IPS DF 19.7 (cell line): ENCODE results near the gene PPP2R2B.
"Not testable (repeated sequence)": the region's sequence is repeated elsewhere in the genome, so short reads cannot be mapped to it uniquely, and the experiment has no call there.

Source experiments
- DNase-seq: peaks from one replicate; pipeline ENCODE4 v3.0.0-alpha.2; 2013; ENCODE audit warnings: low read depth, low spot score

Gene PPP2R2B

GRCh38 chr5:146745931-146746577 lies 132.5 kb downstream of the PPP2R2B start:
- no peak for DNase-seq

- DNase-seq: no peak
These were observed 134.3 kb downstream of the PPP2R2B start for GRCh38 chr5:146744068-146744745.

- DNase-seq: no peak
These were observed 143.5 kb downstream of the PPP2R2B start for GRCh38 chr5:146734936-146735577.

- no peak for DNase-seq
These were observed 145.6 kb downstream of the PPP2R2B start for GRCh38 chr5:146732962-146733361.

GRCh38 chr5:146731909-146732659 lies 146.5 kb downstream of the PPP2R2B start:
- peak; percentile 28 for DNase-seq

- not testable (repeated sequence) for DNase-seq
These were observed 149.8 kb downstream of the PPP2R2B start for GRCh38 chr5:146728746-146729145.

- no peak for DNase-seq
These were observed 151.7 kb downstream of the PPP2R2B start for GRCh38 chr5:146726891-146727290.

GRCh38 chr5:146726020-146726419 lies 152.5 kb downstream of the PPP2R2B start:
- no peak for DNase-seq

GRCh38 chr5:146725025-146725424 lies 153.5 kb downstream of the PPP2R2B start:
- no peak for DNase-seq

GRCh38 chr5:146722361-146722779 lies 156.2 kb downstream of the PPP2R2B start:
- no peak for DNase-seq

GRCh38 chr5:146721073-146721815 lies 157.3 kb downstream of the PPP2R2B start:
- no peak for DNase-seq

GRCh38 chr5:146720107-146720506 lies 158.4 kb downstream of the PPP2R2B start:
- no peak for DNase-seq

- DNase-seq: no peak
These were observed 159.4 kb downstream of the PPP2R2B start for GRCh38 chr5:146719179-146719578.

GRCh38 chr5:146718609-146719008 lies 159.9 kb downstream of the PPP2R2B start:
- DNase-seq: no peak

- no peak for DNase-seq
These were observed 160.6 kb downstream of the PPP2R2B start for GRCh38 chr5:146717951-146718350.

- no peak for DNase-seq
These were observed 161.9 kb downstream of the PPP2R2B start for GRCh38 chr5:146716636-146717035.

GRCh38 chr5:146710348-146710747 lies 168.2 kb downstream of the PPP2R2B start:
- no peak for DNase-seq

- DNase-seq: no peak
These were observed 171.2 kb downstream of the PPP2R2B start for GRCh38 chr5:146707316-146707715.

- peak; percentile 9 for DNase-seq
These were observed 172.1 kb downstream of the PPP2R2B start for GRCh38 chr5:146706321-146706972.

- DNase-seq: no peak
These were observed 173.4 kb downstream of the PPP2R2B start for GRCh38 chr5:146704949-146705665.
